Measurements from ENCODE around the gene CNOT2.
A peak's percentile ranks its signal among the peaks of the same experiment; 100 is the strongest.
"Not testable (repeated sequence)": the region's sequence is repeated elsewhere in the genome, so short reads cannot be mapped to it uniquely, and the experiment has no call there.

The CNOT2 gene

GRCh38 chr12:70366581-70367257 lies 123.5 kb downstream of the CNOT2 start:
- DNase-seq (ENCODE audit: low read depth), result peak; percentile 34

GRCh38 chr12:70367258-70368141 lies 124.3 kb downstream of the CNOT2 start:
- DNase-seq (ENCODE audit: low read depth), result peak; percentile 8

DNA sequence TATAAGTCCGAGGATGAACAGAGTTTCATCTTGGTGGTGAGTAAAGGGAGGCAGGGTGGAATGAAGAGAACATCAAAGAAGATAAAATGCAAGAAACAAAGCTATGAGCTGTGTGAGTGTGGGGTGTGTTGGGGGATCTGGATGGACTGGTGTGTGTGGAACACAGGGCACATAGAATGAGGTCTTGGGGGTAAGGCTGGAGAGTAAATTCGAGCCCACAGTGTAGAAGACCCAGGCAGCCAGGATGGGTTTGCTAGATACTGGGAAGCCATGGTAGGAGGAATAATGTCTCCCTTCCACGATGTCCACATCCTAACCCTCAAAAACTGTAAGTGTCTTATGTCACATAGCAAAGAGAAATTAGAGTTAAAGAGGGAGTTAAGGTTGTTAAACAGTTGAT lies 129.6 kb downstream of the CNOT2 start:
- DNase-seq (ENCODE audit: low read depth), result no peak

GRCh38 chr12:70379846-70380245 lies 136.6 kb downstream of the CNOT2 start:
- no peak for DNase-seq (ENCODE audit: low read depth)

GRCh38 chr12:70383484-70383883 lies 140.3 kb downstream of the CNOT2 start:
- DNase-seq (ENCODE audit: low read depth), result no peak

DNA sequence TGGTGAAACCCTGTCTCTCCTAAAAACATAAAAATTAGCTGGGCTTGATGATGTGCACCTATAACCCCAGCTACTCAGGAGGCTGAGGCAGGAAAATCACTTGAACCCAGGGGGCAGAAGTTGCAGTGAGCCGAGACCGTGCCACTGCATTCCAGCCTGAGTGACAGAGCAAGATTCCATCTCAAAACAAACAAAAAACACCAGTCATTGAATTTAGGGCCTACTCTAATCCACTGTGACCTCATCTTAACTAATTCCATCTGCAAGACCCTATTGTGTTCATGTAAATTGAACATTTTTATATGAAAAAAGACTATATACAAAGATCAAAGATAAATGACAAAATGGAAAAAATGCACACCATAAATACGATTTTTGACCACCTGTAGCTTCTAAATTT lies 140.7 kb downstream of the CNOT2 start:
- no peak for DNase-seq (ENCODE audit: low read depth)

DNA sequence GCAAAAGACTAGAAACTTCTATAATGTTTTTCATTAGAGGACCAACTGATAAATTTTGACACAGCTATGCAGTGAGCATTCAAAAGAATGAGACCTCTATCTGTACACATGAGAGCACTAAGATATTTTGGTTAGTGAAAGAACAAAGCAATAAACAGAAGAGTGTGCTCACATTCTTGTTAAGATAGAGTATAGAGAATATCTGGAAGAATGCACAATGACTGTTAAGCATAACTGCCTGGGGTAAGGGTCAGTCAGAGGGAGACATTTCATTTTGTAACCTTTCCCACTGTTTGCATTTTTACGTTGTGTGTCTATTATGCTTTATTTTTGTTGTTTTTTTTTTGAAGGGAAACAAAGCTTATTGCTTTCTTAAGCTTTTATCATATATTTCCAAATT lies 143.5 kb downstream of the CNOT2 start:
- DNase-seq (ENCODE audit: low read depth), result no peak

GRCh38 chr12:70389678-70390077 lies 146.4 kb downstream of the CNOT2 start:
- DNase-seq (ENCODE audit: low read depth), result no peak

GRCh38 chr12:70392631-70393030 lies 149.4 kb downstream of the CNOT2 start:
- not testable (repeated sequence) for DNase-seq (ENCODE audit: low read depth)

- DNase-seq (ENCODE audit: low read depth), result peak; percentile 37
Observed at GRCh38 chr12:70393787-70394499, 150.7 kb downstream of the CNOT2 start.

DNA sequence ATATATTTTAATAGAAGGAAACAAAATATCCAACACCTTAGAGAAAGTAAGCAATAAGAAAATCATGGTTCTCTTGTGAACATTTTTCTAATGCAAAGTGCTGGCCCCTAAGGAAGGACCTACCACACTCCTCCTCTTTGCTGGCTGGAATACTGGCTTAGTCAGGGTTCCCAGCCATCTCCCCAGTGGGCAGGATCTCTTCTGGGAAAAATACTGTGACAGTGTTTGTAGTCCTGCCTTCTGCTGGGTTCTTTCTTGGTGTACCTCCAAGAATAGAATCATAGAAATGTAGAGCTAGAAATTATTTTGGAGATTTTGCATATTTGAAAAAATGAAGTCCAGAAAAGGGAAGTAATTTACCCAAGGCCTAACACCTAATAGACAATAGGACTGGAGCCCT lies 154.8 kb downstream of the CNOT2 start:
- no peak for DNase-seq (ENCODE audit: low read depth)

- no peak for DNase-seq (ENCODE audit: low read depth)
Observed at GRCh38 chr12:70398862-70399261, 155.6 kb downstream of the CNOT2 start.

DNA sequence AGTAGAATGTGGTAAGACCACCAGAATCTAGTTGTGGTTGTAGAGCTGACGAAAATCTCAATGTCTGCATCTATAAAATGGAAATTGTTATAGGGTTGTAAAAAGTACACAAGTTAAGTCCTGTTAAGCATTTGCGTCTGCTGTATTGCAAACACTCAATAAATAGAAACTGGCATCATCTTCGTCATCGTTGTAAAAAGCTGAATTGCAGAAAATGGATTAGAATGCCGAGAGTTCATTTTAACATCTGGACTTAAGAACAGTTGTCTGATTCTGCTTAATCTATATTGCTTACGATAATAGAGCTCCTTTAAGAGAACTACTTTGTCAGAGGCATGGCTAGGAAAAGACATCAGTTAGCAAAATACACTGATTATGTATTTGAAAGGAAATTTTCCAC lies 156.1 kb downstream of the CNOT2 start:
- no peak for DNase-seq (ENCODE audit: low read depth)

DNA sequence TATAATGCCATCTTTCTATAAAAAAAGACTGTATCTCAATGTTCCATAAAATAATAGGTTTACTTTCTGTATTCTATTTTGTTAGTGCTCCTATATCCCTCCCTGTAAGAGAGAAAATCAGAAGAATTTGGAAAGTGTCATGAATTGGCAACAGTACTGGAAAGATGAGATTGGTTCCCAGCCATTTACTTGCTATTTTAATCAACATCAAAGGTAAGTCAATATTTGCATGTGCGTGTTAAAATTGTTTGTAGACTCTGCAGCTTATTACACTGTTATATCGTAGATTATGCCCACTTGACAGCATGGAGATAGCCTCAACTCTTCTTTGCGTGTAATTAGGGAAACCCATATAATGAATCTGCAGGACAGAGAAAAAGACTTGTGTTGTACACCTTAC lies 156.9 kb downstream of the CNOT2 start:
- no peak for DNase-seq (ENCODE audit: low read depth)

GRCh38 chr12:70402597-70402996 lies 159.4 kb downstream of the CNOT2 start:
- no peak for DNase-seq (ENCODE audit: low read depth)

DNA sequence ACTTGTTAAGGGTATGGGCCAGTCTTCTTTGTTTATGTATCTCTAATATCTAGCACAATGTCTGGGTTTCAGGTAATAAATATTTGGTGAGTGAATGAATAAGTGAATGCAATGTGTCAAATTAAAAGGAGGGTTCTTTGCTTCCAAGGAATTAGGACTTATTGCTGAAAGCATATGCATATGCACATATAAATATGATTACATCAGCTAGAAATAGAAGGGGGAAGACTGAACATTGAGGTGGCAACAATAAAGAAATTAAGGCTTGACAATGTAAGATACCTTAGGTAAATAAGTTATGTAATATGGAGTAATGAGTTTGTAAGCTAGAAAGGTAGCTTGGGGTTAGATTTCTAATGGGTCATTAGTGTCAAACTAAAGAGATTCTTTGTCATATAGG lies 160.6 kb downstream of the CNOT2 start:
- DNase-seq (ENCODE audit: low read depth), result no peak

Data from iris pigment epithelial cell (primary cell).